AG09309 (cell line): ENCODE results near the gene PCBD2.

Source experiments
- DNase-seq: peaks from one replicate; pipeline ENCODE4 v3.0.0-alpha.2; 2010; ENCODE audit warnings: low read depth
- H3K4me3 ChIP-seq: 2 replicates; pipeline ENCODE4 v1.5.1; 2011; ENCODE audit warnings: mild to moderate bottlenecking, low read depth, low read length, moderate library complexity; ENCODE audit not compliant: control insufficient read depth
- TF ChIP-seq, protein P1 (sequence below): IDR thresholded peaks from 2 replicates; pipeline ENCODE4 v1.5.1; 2011; ENCODE audit warnings: mild to moderate bottlenecking, low read depth, low read length, inconsistent platforms; ENCODE audit not compliant: insufficient read depth, control insufficient read depth; ENCODE audit errors: missing control alignments

Gene PCBD2

DNA sequence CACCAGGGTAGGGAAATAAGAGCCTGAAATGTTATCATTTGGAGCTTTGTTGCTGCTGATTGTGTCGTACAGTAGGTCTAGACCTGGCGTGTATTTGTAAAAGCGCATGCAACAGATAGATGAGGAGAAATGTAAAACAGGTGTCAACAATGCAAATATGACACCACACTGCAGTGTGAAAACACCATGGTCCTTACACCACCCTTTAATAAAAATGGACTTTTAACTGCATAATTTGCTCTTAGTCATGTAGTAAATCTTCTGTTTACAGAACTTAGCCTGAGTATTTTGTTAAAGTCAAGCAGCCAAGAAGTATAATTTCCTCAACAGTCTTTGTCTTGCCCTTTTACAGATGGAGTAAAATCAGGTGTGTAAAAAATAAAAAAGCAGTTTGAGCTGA lies 13.9 kb downstream of the PCBD2 start:
- TF ChIP-seq, protein P1, sequence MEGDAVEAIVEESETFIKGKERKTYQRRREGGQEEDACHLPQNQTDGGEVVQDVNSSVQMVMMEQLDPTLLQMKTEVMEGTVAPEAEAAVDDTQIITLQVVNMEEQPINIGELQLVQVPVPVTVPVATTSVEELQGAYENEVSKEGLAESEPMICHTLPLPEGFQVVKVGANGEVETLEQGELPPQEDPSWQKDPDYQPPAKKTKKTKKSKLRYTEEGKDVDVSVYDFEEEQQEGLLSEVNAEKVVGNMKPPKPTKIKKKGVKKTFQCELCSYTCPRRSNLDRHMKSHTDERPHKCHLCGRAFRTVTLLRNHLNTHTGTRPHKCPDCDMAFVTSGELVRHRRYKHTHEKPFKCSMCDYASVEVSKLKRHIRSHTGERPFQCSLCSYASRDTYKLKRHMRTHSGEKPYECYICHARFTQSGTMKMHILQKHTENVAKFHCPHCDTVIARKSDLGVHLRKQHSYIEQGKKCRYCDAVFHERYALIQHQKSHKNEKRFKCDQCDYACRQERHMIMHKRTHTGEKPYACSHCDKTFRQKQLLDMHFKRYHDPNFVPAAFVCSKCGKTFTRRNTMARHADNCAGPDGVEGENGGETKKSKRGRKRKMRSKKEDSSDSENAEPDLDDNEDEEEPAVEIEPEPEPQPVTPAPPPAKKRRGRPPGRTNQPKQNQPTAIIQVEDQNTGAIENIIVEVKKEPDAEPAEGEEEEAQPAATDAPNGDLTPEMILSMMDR, result no peak
- DNase-seq, result no peak
- H3K4me3 ChIP-seq, result no peak overlapping the region

DNA sequence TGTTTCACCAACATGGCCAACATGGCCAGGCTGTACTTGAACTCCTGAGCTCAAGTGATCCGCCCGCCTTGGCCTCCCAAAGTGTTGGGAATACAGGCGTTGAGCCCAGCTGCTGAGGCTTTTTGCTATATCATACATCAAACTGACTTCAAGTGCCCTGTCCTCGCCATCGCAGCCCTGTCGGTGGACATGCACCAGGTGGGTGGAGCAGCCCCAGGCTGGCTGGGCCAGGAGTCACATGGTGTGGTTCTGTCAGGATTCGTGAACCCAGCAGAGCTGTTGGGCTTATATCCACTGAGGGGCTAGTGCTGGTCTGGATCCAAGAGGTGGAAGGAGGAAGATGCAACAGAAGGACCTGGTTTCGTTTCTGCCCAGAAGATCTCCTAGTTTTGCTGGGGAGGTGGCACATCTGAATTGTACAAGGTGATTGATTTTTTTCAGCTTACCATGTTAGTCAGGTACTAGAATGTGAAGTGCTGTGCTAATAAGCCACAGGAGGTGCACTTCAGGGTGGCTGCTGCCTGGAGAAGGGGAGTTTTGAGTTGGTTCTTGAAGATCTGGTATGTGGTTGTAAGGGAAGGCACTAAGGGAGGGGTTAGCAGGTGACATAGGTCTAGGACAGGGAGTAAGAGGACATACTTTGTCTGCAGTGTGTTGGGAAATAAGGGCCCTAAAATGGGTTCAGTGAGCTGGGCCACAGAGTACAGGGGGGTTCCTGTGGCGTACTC lies 16.1 kb downstream of the PCBD2 start:
- DNase-seq, result no peak
- TF ChIP-seq, protein P1, result no peak
- no peak overlapping the region for H3K4me3 ChIP-seq

DNA sequence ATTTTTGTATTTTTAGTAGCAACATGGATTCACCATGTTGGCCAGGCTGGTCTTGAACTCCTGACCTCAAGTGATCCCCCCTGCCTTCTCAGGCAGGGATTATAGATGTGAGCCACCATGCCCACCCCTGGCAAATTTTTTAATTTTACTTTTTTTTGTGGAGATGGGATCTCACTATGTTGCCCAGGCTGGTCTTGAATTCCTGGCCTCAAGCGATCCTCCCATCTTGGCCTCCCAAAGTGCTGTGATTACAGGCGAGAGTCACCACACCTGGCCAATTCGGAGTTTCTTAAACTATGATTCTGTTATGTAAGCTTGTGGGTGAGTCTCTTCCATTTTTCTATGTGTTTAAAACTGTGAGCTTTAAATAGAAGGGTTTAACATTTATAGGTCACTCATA lies 27.6 kb downstream of the PCBD2 start:
- no peak for DNase-seq
- TF ChIP-seq, protein P1, result no peak
- no peak overlapping the region for H3K4me3 ChIP-seq

DNA sequence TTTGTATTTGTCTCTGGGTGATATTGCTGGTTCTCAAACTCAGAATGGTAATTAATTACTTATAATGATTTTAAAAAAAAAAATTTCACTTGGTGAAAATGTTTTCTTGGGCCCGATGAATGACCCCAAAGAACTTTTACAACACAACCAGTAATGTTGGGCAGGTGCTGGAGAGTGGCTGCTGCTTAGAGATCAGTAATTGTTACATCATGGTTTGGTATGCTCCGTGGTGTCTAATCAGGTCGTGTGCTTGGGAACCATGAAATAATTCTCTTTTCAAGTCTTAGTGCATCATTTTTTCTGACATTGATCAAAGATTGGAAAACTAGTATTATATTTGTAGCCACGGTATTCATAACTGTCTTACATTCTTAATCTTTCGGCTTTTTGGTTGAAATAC lies 29.3 kb downstream of the PCBD2 start:
- H3K4me3 ChIP-seq, result no peak overlapping the region
- TF ChIP-seq, protein P1, result no peak
- no peak for DNase-seq

DNA sequence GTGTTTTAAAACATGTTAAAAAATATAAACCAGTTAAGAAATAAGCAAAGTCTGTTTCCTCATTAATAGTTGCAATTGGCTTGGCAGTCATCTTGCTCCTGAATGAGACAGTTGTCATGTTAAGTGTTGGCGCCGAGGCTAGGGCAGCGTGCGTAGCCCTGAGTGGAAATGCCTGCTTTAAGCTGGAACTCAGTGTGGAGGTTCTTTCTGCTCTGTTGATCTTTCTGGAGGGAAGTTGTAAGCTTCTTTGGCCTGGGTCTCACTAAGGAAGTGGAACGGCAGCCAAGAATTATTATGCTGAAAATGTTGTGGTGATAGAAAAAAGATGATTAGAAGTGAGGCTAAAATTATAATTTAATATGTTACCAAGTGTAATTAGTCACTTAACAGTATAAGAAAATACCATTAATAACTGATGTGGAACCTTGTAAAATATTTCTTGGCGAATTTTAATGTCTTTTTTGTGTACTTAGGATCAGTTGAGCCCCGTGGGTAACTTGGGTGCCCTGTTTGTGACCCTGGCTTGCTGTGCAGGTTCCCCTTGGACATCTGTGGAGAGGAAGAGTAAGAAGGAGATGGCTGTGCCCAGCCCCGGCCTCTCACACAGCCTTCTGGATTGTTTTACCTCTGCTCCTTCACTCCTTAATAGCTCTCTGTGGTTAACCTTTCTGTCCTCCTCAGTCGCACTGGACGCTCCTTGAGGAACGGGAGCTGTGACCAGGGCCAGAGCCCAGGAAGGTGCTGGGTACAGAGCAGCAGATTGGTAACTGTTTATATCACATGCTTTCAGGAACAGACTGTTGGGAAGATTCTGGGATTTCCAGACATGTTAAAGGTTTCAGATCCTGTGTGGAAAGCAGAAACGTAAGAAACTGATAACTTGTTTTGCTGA lies 31.0 kb downstream of the PCBD2 start:
- no peak for DNase-seq
- TF ChIP-seq, protein P1, result no peak
- no peak overlapping the region for H3K4me3 ChIP-seq

DNA sequence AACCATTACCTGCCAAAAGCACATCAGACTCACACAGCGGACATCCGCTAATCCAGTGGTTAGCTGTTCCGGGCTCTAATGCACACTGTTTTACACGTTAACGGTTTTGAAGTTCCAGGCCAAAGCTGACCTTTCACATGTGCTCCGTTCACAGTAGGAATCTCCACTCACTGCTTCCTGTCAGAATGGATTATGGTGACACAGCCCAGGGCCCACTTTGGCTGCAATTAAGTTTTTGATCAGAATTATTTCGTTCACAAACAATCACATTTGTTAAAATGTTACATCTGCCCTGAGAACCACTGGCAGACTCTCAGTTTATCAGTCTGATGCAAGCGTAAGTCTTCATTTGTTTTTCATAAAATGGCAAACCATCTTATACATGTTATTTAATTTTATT lies 32.6 kb downstream of the PCBD2 start:
- TF ChIP-seq, protein P1, result no peak
- no peak for DNase-seq

More for the DNA sequence above, 32.6 kb downstream of the PCBD2 start:
- H3K4me3 ChIP-seq, result no peak overlapping the region
